RWPE2 (cell line): ENCODE results near the gene NXF1.

Experiments used
- ATAC-seq: fragments of 200-7000 bp; cut with Tn5 transposase; 3 replicates; pipeline ENCODE4 v1.9.1; 2021; ENCODE audit warnings: low read depth
- DNase-seq: peaks from one replicate; pipeline ENCODE4 v3.0.0-alpha.2; 2020; ENCODE audit warnings: low spot score
- H3K27ac ChIP-seq: fragments of 450-650 bp; 2 replicates; pipeline ENCODE4 v1.5.1; 2017; ENCODE audit warnings: mild to moderate bottlenecking; ENCODE audit not compliant: poor library complexity, severe bottlenecking
- H3K27me3 ChIP-seq: fragments of 250-450 bp; sonication (Bioruptor Pico); 2 replicates; pipeline ENCODE4 v1.5.1; 2021; ENCODE audit warnings: mild to moderate bottlenecking, moderate library complexity; ENCODE audit not compliant: insufficient read depth, poor library complexity, severe bottlenecking
- H3K36me3 ChIP-seq: fragments of 250-450 bp; sonication (Bioruptor Pico); 2 replicates; pipeline ENCODE4 v1.5.1; 2020; ENCODE audit warnings: low read depth, mild to moderate bottlenecking, moderate library complexity
- H3K4me1 ChIP-seq: fragments of 250-450 bp; sonication (Bioruptor Pico); 2 replicates; pipeline ENCODE4 v1.5.1; 2021; ENCODE audit warnings: mild to moderate bottlenecking, moderate library complexity; ENCODE audit not compliant: insufficient read depth, poor library complexity, severe bottlenecking
- H3K4me3 ChIP-seq: fragments of 250-450 bp; sonication (Bioruptor Pico); 2 replicates; pipeline ENCODE4 v1.5.1; 2021; ENCODE audit warnings: mild to moderate bottlenecking, moderate library complexity; ENCODE audit not compliant: severe bottlenecking
- H3K9me3 ChIP-seq: fragments of 250-450 bp; sonication (Bioruptor Pico); 2 replicates; pipeline ENCODE4 v1.5.1; 2021; ENCODE audit warnings: mild to moderate bottlenecking, moderate library complexity; ENCODE audit not compliant: severe bottlenecking
- CTCF ChIP-seq: fragments of 450-650 bp; IDR thresholded peaks from one replicate; pipeline ENCODE4 v1.5.1; 2017; ENCODE audit warnings: mild to moderate bottlenecking, moderate library complexity; ENCODE audit not compliant: poor library complexity, severe bottlenecking

NXF1 gene

DNA sequence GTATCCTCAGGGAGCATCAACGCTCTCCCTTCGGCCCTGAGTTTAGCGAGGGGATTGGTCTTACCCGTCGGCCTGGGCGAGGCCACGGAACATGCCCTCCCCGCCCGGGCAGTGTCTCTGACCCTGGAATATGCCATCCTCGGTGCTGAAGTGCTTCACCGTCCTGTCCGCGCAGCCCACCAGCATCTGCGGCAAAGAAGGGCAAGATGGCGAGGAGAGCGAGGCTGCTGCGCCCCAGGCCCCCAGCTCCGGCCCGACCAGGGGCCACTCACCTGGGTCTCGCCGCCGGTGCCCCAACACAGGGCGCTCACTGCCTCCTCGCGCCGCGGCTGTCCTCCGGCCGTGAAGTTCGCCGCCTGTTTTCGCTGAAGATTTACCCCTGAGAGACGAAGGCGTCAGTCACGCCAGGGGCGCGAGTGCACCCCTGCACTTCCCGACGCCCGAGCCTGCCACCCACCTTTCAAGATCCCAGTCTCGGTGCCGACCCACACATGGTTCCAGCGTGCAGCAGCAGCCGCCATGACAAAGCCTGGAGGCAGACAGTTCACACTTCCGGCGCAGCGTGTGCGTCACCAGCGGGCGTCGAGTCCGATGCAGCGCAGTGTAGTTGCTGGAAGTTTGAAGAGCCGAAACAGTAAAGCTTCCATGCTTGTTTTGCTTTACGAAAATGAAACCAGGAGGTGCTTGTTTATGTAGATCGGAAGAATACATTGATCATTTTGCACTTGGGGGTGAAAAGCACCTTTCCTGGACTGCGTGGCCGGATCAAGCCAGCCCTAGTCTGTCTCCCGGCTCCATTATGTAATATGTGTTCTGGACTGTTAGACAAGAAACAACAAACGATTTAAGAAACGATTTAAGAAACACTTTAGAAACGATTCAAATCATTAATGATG, 34.1 kb upstream of the NXF1 start, which contains the start of gene WDR74:
WDR74 (minus strand) TSS at position 541 of the 896 bp plus-strand sequence; CDS start at position 521, 20 bp downstream.
- Histone ChIP-seq H3K27ac (peak within 1 kb of the TSS; percentile 97), H3K36me3 (peaks cover 35% of the 10 kb centered on the region), H3K4me1 (peaks cover 11% of the 10 kb centered on the region), H3K27me3 (no peaks in the 10 kb centered on the region), H3K4me3 (peak within 1 kb of the TSS; percentile 85), H3K9me3 (no peaks in the 10 kb centered on the region)
- TF ChIP-seq CTCF: no peak
- peak; percentile 89 for DNase-seq
- ATAC-seq: peak; percentile 35

DNA sequence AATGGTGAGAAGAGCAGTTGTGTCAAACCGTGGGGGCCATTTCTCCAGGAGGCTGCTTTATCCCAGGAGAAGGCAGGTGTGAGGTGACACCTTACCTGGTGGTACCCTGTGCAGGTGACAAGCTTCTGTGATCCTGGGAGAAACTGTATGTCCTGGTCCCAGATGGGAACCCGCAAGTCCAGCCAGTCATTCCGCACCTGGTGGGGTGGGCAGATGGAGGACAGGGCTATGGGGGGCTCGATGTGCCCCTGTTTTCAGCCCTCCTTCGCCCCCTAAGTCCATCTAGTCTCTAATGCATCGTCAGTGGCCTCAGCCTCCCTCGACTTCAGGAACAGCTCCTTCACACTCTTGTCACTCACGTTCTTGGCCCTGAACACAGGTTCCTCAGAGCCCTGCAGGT, 30.1 kb upstream of the NXF1 start:
- no peak for ATAC-seq
- Histone ChIP-seq H3K9me3 (no peaks in the 10 kb centered on the region), H3K36me3 (peaks cover 41% of the 10 kb centered on the region), H3K4me3 (no peak overlapping the region), H3K27me3 (no peaks in the 10 kb centered on the region), H3K4me1 (peaks cover 2% of the 10 kb centered on the region), H3K27ac (no peak overlapping the region)
- DNase-seq: no peak
- TF ChIP-seq CTCF: no peak

- H3K4me1 ChIP-seq: peaks cover 4% of the 10 kb centered on the region
- H3K36me3 ChIP-seq: peaks cover 54% of the 10 kb centered on the region
- ATAC-seq: peak; percentile 31
- DNase-seq: no peak
- H3K27me3 ChIP-seq: no peaks in the 10 kb centered on the region
- H3K9me3 ChIP-seq: no peaks in the 10 kb centered on the region
- TF ChIP-seq CTCF: no peak
- H3K27ac ChIP-seq: peak within 1 kb of the TSS; percentile 50
- peak within 1 kb of the TSS; percentile 84 for H3K4me3 ChIP-seq
Observed at GRCh38 chr11:62832336-62833234, 27.3 kb upstream of the NXF1 start, which contains the start of gene TEX54. TSS of gene TEX54 (minus strand) at chr11:62832841.

- no peak for TF ChIP-seq CTCF
- Histone ChIP-seq H3K4me1 (peaks cover 4% of the 10 kb centered on the region), H3K9me3 (no peaks in the 10 kb centered on the region), H3K36me3 (peaks cover 57% of the 10 kb centered on the region), H3K27ac (peak within 1 kb of the TSS; percentile 50), H3K27me3 (no peaks in the 10 kb centered on the region), H3K4me3 (peak within 1 kb of the TSS; percentile 84)
- ATAC-seq (peak; percentile 89), DNase-seq (peak; percentile 98)
Observed at GRCh38 chr11:62831520-62832335, 26.5 kb upstream of the NXF1 start, which contains the start of gene STX5. TSS of gene STX5 (minus strand) at chr11:62832051. CDS start at chr11:62831243, 808 bp downstream.
